ENCODE data around the gene MCTP2. TPM values are rescaled to one million over a fixed set of nuclear protein-coding genes. Genes with fewer than 3 reads are reported as not detected.
A peak's percentile ranks its signal among the peaks of the same experiment; 100 is the strongest.

The MCTP2 gene
- total and polyA plus RNA-seq, 2 donors, result 3.9 to 37.3 TPM

DNA sequence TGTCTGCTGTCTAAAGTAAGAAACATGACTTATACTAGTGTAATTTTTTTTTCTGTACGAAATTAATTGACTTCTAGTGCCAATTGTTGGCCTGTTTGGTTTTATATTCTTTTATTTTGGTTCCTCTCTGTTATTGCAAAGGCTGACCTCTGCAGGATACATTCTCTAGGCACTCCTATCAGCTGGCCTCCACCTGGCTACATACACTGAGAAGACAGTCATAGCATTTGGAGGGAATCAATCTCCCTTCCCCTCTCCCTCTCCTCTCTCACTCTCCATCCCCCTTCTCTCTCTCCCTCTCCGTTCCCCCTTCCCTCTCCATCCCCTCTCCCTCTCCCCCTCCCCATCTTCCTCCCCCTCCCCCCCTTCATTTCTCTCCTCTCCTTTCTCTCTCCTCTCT, 116.7 kb downstream of the MCTP2 start:
- Histone ChIP-seq H3K4me3 (ENCODE audit: low read depth, low read length) (no peak overlapping the region), H3K27ac (ENCODE audit: low read depth) (no peak overlapping the region), H3K36me3 (ENCODE audit: insufficient read depth) (no peaks in the 10 kb centered on the region), H3K4me1 (ENCODE audit: insufficient read depth) (no peaks in the 10 kb centered on the region)
- no peak for DNase-seq (ENCODE audit: extremely low spot score)
- 54% methylated on average over 2 of the region's 2 CpGs for WGBS

DNA sequence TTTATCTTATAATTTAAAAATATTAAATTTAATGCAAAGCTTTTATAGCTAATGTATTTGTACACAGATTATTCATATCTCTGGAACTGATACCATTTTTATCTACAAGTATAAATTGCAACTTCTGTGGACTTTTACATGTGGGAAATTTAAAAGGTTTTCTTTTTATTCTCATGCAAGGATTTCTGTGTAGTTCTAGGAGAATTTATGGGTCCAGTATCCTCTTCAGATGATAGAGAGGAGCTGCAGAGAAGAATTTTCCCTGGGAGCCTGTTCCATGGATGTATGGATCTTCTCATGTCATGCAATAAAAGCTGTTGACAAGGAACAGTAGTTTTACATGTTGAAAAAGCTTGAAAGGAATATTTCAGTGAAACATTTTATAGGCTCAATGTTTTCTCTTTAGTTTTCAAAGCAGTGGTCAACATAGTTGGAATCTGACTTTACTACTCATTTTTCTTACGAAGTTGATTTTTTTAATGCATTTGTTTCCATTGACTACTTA, 119.7 kb downstream of the MCTP2 start:
- H3K36me3 ChIP-seq (ENCODE audit: insufficient read depth), result no peaks in the 10 kb centered on the region
- DNase-seq (ENCODE audit: extremely low spot score), result no peak
- H3K27ac ChIP-seq (ENCODE audit: low read depth), result no peak overlapping the region
- H3K4me3 ChIP-seq (ENCODE audit: low read depth, low read length), result no peak overlapping the region
- H3K4me1 ChIP-seq (ENCODE audit: insufficient read depth), result no peaks in the 10 kb centered on the region
- 47% methylated on average over 1 of the region's 1 CpG for WGBS

DNA sequence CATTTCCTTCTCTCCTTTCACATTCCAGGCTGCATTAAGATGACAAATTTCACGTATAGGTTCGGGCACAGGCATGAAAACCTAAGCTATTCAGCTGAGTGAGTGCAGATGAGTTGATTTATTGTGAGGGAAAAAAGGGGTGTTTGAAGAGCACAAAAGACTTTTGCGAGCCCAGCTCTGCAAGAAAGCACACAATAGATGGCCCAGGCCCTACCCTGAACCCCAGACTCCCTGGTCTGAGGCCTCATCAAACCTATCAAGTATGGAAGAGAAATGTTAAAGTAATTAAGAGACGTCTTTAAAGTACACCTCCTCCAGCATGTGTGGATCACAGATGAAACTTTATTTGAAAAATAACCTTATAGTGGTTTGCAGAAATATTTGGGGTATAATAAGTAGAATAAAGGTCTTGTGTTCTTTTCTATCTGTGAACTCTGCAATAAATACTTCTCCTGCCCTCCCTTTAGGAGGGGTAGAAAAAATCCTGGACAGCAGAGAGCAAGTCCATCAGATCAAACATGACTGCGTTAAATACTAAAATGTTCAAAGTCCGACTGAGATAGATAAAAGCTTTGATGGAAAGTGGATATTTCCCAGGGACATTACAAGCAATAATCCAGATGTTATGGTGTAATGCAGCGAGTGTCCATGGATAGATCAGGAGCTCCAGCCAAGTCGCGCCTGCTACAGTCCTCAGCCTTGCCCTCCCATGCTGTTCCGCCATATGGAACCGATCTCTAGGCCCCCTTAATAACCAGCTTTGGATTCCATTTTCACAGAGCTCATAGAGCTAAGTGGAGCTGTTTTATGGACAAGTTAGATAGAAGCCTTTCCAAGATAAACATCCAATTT, 121.5 kb downstream of the MCTP2 start:
- Histone ChIP-seq H3K36me3 (ENCODE audit: insufficient read depth) (no peaks in the 10 kb centered on the region), H3K4me1 (ENCODE audit: insufficient read depth) (no peaks in the 10 kb centered on the region), H3K27ac (ENCODE audit: low read depth) (no peak overlapping the region), H3K4me3 (ENCODE audit: low read depth, low read length) (no peak overlapping the region)
- 43% methylated on average over 11 of the region's 11 CpGs for WGBS
- DNase-seq (ENCODE audit: extremely low spot score), result peak; percentile 87

DNA sequence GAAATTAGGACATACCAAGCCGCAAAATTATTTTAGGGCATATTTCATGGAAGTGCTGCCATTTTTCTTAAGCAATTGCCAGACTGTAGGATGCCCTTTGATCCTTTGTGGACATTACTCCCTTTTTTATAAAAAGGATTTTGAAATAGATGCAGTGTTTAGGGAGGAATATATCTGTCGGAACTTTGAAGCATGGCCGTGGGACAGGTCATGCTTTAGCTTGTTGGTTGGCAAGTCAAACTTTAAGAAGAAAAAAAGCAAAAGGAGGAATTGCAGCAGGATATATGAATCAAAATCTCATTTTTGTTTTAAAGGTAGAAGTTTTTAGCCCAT, 122.1 kb downstream of the MCTP2 start:
- Histone ChIP-seq H3K36me3 (ENCODE audit: insufficient read depth) (no peaks in the 10 kb centered on the region), H3K4me1 (ENCODE audit: insufficient read depth) (no peaks in the 10 kb centered on the region), H3K4me3 (ENCODE audit: low read depth, low read length) (no peak overlapping the region), H3K27ac (ENCODE audit: low read depth) (no peak overlapping the region)
- 39% methylated on average over 3 of the region's 3 CpGs for WGBS
- DNase-seq (ENCODE audit: extremely low spot score), result no peak

DNA sequence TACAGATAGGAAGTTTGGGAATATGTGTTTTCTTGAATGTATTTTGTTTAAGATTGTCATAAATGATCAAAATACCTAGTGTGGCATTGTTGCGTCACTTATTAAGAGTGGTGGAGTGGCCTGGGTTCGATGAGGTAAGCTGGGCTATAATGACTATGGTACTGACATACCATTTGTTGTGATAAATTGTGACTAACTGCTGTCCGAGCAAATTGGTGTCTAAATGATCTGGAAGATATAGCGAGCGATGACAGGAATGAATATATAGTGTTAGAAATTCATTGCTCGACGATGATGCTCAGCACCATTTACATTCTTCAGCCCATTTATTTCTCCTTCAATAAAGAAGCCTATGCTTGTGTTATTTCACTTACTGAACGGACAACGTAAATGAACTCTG, 123.3 kb downstream of the MCTP2 start:
- Histone ChIP-seq H3K4me3 (ENCODE audit: low read depth, low read length) (no peak overlapping the region), H3K4me1 (ENCODE audit: insufficient read depth) (no peaks in the 10 kb centered on the region), H3K27ac (ENCODE audit: low read depth) (no peak overlapping the region), H3K36me3 (ENCODE audit: insufficient read depth) (peaks cover 2% of the 10 kb centered on the region)
- DNase-seq (ENCODE audit: extremely low spot score), result no peak
- 97% methylated on average over 9 of the region's 9 CpGs for WGBS

DNA sequence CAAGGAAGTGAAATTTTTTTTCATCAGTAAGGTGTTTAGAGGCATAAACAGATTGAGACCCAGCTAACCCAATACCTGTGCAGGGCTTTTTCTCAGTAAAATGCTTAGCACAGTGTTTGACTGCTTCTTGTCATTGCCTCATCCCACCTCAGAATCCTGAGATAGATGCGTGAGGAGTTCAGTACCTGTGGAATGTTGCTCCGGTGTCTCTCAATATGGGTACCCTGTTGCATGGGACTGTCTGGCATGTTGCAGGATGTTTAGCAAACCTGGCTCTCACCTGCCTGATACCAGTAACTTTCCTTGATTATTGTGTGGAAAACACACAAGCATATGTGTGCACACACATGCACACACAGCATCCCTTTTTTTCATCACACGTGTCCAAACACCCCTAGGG, 128.4 kb downstream of the MCTP2 start:
- Histone ChIP-seq H3K4me1 (ENCODE audit: insufficient read depth) (no peaks in the 10 kb centered on the region), H3K4me3 (ENCODE audit: low read depth, low read length) (no peak overlapping the region), H3K36me3 (ENCODE audit: insufficient read depth) (peaks cover 2% of the 10 kb centered on the region), H3K27ac (ENCODE audit: low read depth) (no peak overlapping the region)
- DNase-seq (ENCODE audit: extremely low spot score), result no peak
- WGBS, result 91% methylated on average over 3 of the region's 3 CpGs

DNA sequence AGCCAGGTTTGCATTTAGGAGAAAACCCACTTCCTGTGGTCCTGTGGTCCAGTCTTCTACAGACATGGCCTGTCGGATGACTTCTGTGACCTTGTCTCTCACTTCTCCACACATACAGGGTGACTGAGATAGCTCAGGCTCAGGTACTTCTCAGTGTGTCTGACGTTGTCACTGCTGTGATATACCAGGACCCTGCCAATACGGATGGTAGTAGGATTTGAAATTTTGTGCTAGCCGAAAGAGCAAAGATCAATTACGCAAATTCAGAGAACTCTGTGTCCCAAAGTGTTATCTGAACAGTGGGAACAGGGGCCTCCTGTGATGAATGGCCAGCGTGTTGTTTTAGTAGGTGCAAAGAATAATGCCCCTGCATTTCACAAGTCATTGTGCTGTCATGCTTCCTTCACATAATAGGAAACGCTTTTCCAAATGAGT, 128.9 kb downstream of the MCTP2 start:
- Histone ChIP-seq H3K4me3 (ENCODE audit: low read depth, low read length) (no peak overlapping the region), H3K4me1 (ENCODE audit: insufficient read depth) (no peaks in the 10 kb centered on the region), H3K36me3 (ENCODE audit: insufficient read depth) (peaks cover 2% of the 10 kb centered on the region), H3K27ac (ENCODE audit: low read depth) (no peak overlapping the region)
- WGBS, result 85% methylated on average over 7 of the region's 7 CpGs
- no peak for DNase-seq (ENCODE audit: extremely low spot score)

DNA sequence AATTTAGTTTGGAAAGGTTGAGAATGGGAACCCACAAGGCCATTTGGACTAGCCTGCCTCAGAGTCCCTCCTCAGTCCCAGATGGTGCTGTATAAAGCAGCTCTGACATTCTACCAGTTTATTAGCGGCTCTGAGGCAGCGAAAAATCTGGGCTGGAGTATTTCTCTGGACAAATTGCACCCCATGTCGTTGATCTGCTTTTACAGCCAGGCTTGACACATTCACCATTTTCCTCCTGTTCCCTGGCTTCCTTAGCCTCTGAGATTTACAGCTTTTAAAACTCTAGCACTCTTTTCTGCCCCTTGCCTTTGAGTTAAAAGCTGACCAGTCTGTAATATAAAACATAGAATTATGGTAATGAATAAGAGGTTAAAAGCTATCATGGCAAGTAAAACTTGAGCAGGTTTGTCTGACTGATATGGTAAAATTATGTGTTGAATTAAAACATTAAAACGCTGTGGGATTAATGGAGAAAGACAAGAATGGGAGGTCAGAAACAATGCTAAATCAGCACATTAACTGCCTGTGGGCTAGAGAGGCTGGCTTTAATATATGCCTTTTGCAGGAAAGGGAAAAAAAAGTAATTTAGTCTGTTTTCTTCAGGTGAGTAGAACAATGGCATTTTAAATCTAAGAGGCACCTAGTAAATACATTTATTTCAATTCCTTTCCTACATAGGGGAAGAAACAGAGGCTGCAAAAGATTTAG, 131.2 kb downstream of the MCTP2 start:
- WGBS, result 48% methylated on average over 4 of the region's 4 CpGs
- H3K27ac ChIP-seq (ENCODE audit: low read depth), result no peak overlapping the region

DNA sequence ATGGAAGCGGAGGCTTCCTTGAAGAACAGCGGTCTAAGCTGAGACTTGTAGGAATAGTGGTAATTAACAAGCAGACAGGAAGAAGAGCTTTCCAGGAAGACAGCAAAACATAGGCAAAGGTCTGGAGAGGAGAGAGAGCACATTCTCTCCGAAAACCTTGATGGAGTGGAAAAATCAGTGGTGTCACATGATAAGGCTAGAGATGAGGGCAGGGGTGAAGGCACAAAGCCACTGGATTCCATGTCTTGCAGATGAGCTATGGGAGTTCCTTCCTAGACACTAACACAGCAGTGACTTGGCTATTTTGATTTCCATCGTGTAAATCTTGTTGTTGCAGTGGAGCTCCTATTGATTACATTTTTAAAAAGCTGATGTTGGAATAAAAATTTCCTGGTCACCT, 132.0 kb downstream of the MCTP2 start:
- 79% methylated on average over 4 of the region's 4 CpGs for WGBS
- DNase-seq (ENCODE audit: extremely low spot score), result no peak
- Histone ChIP-seq H3K4me3 (ENCODE audit: low read depth, low read length) (no peak overlapping the region), H3K36me3 (ENCODE audit: insufficient read depth) (peaks cover 4% of the 10 kb centered on the region), H3K27ac (ENCODE audit: low read depth) (no peak overlapping the region), H3K4me1 (ENCODE audit: insufficient read depth) (no peaks in the 10 kb centered on the region)

More for the DNA sequence above, 131.2 kb downstream of the MCTP2 start:
- Histone ChIP-seq H3K4me3 (ENCODE audit: low read depth, low read length) (no peak overlapping the region), H3K4me1 (ENCODE audit: insufficient read depth) (no peaks in the 10 kb centered on the region), H3K36me3 (ENCODE audit: insufficient read depth) (peaks cover 3% of the 10 kb centered on the region)
- DNase-seq (ENCODE audit: extremely low spot score), result no peak

DNA sequence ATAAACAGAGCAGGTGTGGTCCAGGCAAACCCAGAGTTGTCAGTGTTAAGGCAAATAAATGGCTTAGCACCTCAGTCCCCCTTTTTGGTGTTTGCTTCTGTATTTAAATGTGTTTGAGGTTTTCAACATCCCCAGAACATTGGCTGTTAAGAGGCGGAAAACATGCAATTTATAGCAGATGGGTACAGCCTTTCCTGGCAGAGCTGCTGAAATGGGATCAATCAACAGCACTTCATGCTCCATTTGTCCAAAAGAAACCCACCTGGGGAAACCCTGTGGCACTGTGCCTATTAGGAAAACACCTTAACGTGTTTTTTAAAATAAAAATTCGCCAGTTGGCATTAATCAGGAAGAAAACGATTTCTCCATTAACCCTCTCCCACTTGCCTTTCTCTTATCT, 135.4 kb downstream of the MCTP2 start:
- 64% methylated on average over 4 of the region's 4 CpGs for WGBS
- Histone ChIP-seq H3K36me3 (ENCODE audit: insufficient read depth) (peaks cover 2% of the 10 kb centered on the region), H3K4me3 (ENCODE audit: low read depth, low read length) (no peak overlapping the region), H3K4me1 (ENCODE audit: insufficient read depth) (no peaks in the 10 kb centered on the region), H3K27ac (ENCODE audit: low read depth) (no peak overlapping the region)
- no peak for DNase-seq (ENCODE audit: extremely low spot score)

DNA sequence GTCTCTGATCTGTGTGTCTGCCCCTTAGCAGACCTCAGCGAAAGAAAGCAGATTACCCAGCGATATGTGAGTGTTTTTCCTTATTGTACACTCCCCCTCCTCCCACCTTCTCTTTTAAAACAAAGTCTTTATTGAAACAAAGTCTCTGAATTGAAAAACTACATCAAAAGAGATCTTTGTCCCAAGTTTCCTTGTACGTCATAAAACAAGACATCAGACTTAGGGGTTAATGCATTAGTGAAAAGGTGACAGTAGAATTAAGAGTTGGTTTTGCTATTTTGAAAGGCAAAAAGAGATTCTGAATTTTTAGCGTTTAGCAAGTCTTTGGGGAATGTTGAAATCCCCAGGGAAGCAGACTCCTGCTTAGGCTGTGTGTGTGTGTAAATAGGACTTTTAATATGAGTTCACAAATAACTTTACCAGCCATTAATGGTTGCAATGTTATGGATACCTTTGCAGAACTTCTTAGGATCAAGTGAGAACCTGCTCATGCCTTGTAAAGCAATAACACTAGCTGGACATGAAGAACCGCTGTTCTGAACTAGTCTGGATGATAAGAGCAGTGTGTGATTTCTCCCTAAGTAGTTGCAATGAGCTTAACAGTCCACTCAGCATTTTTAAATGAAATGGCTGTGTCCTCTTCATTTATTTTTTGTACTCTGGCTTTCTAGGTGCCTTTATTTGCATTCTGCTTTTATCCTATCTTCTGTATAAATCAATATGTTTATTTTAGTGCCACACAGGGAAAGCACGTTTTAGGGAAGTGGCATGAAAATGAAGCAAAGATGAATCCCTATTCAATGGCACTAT, 136.6 kb downstream of the MCTP2 start:
- Histone ChIP-seq H3K27ac (ENCODE audit: low read depth) (no peak overlapping the region), H3K4me3 (ENCODE audit: low read depth, low read length) (no peak overlapping the region), H3K36me3 (ENCODE audit: insufficient read depth) (peaks cover 2% of the 10 kb centered on the region), H3K4me1 (ENCODE audit: insufficient read depth) (no peaks in the 10 kb centered on the region)
- DNase-seq (ENCODE audit: extremely low spot score), result no peak
- WGBS, result 48% methylated on average over 6 of the region's 6 CpGs

DNA sequence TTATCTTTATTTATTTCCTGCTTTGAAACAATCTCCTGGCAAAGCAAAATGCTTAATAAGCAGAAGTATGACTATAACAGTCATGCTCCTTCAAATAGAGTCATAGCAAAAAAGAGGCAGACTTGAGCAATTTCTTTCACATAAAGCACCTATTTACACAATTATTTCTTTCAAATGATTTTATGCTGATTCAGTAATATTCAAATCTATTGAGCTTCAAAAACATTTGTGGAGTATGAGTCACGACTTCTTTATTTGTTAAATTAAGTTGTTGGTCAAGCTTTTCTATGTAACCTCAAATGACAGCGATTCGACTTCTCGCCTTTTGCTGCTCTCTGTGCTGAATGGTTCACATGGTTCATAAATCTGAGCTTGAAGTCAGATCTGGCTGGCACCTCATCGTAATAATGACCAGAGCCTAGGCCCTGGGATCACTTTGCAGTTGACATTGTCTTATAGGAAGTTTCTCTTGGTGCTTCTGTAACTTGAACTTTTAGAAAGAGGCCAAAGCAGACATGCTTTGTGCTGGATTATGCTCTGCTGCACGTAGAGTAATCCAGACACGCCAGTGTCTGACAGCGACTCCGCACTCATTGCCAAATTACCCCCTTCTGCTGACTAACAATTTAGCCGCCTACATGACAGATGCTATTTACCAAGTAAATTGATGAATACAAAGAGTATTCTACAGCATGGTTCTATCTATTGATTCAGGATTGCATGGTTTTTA, 139.0 kb downstream of the MCTP2 start:
- Histone ChIP-seq H3K36me3 (ENCODE audit: insufficient read depth) (peaks cover 2% of the 10 kb centered on the region), H3K4me3 (ENCODE audit: low read depth, low read length) (no peak overlapping the region), H3K4me1 (ENCODE audit: insufficient read depth) (no peaks in the 10 kb centered on the region), H3K27ac (ENCODE audit: low read depth) (no peak overlapping the region)
- 77% methylated on average over 10 of the region's 10 CpGs for WGBS
- no peak for DNase-seq (ENCODE audit: extremely low spot score)

DNA sequence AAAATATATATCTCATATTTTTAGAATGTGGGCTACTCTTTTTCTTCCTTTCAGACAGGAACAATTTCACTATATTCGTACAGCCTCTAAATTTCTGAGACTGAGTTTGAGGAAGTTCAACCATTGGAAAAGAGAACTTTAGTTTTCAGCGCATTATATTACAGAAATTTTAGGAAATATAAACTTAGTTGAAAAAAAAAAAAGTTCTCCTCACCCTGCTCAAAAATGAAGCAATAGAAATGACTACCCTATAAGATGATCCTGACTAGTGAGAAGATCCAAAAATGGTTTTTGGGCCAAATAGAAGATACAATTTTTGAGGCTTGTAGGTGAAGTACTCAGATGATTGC, 139.6 kb downstream of the MCTP2 start:
- WGBS, result 67% methylated on average over 2 of the region's 2 CpGs
- H3K4me1 ChIP-seq (ENCODE audit: insufficient read depth), result no peaks in the 10 kb centered on the region

More for the DNA sequence above, 139.6 kb downstream of the MCTP2 start:
- no peak overlapping the region for H3K27ac ChIP-seq (ENCODE audit: low read depth)
- DNase-seq (ENCODE audit: extremely low spot score), result no peak
- H3K36me3 ChIP-seq (ENCODE audit: insufficient read depth), result peaks cover 2% of the 10 kb centered on the region
- no peak overlapping the region for H3K4me3 ChIP-seq (ENCODE audit: low read depth, low read length)
